ENCODE data around the gene CTDNEP1. TPM values are rescaled to one million over a fixed set of nuclear protein-coding genes. Genes with fewer than 3 reads are reported as not detected.

Gene CTDNEP1
- polyA plus RNA-seq, 1 donor (not counting 4 experiments of a cell fraction or from before 2014, with no cell fraction given): 66.2 TPM

DNA sequence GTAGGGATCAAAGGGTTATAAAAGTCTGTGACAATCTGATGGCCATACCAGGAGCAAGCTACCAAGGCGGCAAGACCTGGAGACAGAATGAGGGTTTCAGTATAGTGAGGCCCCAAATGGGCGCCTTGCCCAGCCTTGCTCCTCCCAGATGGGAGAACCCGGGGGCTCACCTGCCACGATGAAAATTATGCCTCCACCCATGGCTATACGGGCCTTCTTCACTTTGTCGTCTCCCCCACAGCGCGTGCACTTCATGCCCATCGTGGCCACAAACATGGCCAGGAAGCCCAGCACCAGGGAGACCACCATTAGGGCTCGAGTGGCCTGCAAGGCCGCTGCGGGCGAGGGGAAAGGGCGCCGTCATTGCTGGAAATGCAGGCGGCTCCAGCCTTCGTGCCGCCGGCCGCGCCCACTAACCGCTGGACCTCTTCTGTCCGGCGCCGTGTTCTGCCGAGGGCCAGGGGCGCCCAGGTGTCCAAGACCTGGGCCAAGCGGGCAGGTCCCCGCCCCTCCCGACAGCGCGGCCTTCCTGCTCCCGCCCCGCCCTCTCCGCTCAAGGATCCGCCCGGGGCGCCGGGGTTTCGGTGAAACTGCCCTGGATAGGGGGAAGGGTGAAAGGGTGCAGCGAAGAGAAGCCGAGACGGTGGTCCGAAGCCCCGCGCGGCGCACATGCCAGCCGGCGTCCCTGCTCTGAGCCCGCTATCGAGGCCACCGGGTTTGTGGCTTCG, 9.3 kb upstream of the CTDNEP1 start:
- TF ChIP-seq, protein P1, sequence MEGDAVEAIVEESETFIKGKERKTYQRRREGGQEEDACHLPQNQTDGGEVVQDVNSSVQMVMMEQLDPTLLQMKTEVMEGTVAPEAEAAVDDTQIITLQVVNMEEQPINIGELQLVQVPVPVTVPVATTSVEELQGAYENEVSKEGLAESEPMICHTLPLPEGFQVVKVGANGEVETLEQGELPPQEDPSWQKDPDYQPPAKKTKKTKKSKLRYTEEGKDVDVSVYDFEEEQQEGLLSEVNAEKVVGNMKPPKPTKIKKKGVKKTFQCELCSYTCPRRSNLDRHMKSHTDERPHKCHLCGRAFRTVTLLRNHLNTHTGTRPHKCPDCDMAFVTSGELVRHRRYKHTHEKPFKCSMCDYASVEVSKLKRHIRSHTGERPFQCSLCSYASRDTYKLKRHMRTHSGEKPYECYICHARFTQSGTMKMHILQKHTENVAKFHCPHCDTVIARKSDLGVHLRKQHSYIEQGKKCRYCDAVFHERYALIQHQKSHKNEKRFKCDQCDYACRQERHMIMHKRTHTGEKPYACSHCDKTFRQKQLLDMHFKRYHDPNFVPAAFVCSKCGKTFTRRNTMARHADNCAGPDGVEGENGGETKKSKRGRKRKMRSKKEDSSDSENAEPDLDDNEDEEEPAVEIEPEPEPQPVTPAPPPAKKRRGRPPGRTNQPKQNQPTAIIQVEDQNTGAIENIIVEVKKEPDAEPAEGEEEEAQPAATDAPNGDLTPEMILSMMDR (optimal IDR thresholded peaks at IDR 0.05 in 1 of 3, IDR thresholded peaks at IDR 0.05 in 1 of 3, conservative IDR thresholded peaks at IDR 0.05 in 1 of 3; ENCODE audit: extremely low read depth in 1 of 3, insufficient read depth in 2 of 3, low read length in 3 of 3): no peak
- no peak for TF ChIP-seq EZH2 (IDR thresholded peaks at IDR 0.05; ENCODE audit: low read length)
- Histone ChIP-seq H3K36me3 (ENCODE audit: control insufficient read depth in 2 of 2, extremely low read depth in 1 of 2, insufficient read depth in 2 of 2, low read length in 2 of 2) (peaks cover 4 to 31% of the 10 kb centered on the region in 2 experiments), H3K9ac (ENCODE audit: control insufficient read depth, extremely low read depth, insufficient read depth, low read length) (peak overlapping the region; percentile 74), H2AFZ (ENCODE audit: control insufficient read depth, low read length) (peak overlapping the region; percentile 79), H3K4me2 (ENCODE audit: control insufficient read depth, extremely low read depth, insufficient read depth, low read depth, low read length) (peak overlapping the region; percentile 92), H3K9me1 (ENCODE audit: control insufficient read depth, extremely low read depth, insufficient read depth, low read length) (no peaks in the 10 kb centered on the region), H3K4me3 (ENCODE audit: control insufficient read depth in 2 of 3, extremely low read depth in 1 of 3, insufficient read depth in 2 of 3, low read depth in 1 of 3, low read length in 3 of 3) (peak overlapping the region; percentile 41 to 42 (median 41)), H3K4me1 (ENCODE audit: control insufficient read depth, extremely low read depth, insufficient read depth, low read length) (peaks cover 34% of the 10 kb centered on the region), H4K20me1 (ENCODE audit: control insufficient read depth, extremely low read depth, insufficient read depth, low read length) (no peaks in the 10 kb centered on the region), H3K27me3 (ENCODE audit: control insufficient read depth, extremely low read depth, insufficient read depth, low read length) (no peaks in the 10 kb centered on the region), H3K27ac (ENCODE audit: control insufficient read depth, insufficient read depth, low read length) (peak overlapping the region; percentile 40), H3K79me2 (ENCODE audit: control insufficient read depth, insufficient read depth, low read length) (no peaks in the 10 kb centered on the region), H3K9me3 (ENCODE audit: control insufficient read depth, low read depth, low read length) (no peaks in the 10 kb centered on the region)
- dilution Hi-C loops (cut with MboI; ENCODE audit: extremely low pct_ligation_motif_present, low sequenced_read_pairs): no loop called here
- DNase-seq (ENCODE audit: low read depth, low spot score) (no peak), FAIRE-seq (no peak)

DNA sequence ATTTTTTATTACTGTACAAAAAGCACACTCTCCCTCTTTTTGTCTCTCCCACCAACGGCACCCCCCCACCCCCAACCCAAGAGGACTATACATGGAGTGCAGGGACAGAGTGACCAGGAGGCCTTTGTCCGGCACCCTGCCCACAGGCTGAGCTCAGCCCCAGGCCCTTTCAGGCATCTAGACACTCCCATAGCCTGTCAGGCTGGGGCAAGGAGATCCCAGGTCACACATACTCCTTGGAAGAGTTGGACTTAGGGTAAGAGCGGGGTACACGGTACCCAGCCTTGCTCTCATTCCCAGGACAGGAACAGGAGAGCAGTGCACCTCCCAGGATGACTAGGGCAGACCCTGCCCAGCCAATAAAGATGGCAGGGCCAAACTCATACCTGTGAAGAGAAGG, 8.6 kb upstream of the CTDNEP1 start:
- Histone ChIP-seq H3K27ac (ENCODE audit: control insufficient read depth, insufficient read depth, low read length) (peak overlapping the region; percentile 36), H3K4me3 (ENCODE audit: control insufficient read depth in 2 of 3, extremely low read depth in 1 of 3, insufficient read depth in 2 of 3, low read depth in 1 of 3, low read length in 3 of 3) (peak overlapping the region in 1 of 3 experiments; percentile 41), H3K79me2 (ENCODE audit: control insufficient read depth, insufficient read depth, low read length) (no peaks in the 10 kb centered on the region), H3K36me3 (ENCODE audit: control insufficient read depth in 2 of 2, extremely low read depth in 1 of 2, insufficient read depth in 2 of 2, low read length in 2 of 2) (peaks cover 4 to 31% of the 10 kb centered on the region in 2 experiments), H2AFZ (ENCODE audit: control insufficient read depth, low read length) (no peak overlapping the region), H3K9me1 (ENCODE audit: control insufficient read depth, extremely low read depth, insufficient read depth, low read length) (no peaks in the 10 kb centered on the region), H4K20me1 (ENCODE audit: control insufficient read depth, extremely low read depth, insufficient read depth, low read length) (no peaks in the 10 kb centered on the region), H3K4me1 (ENCODE audit: control insufficient read depth, extremely low read depth, insufficient read depth, low read length) (peaks cover 34% of the 10 kb centered on the region), H3K4me2 (ENCODE audit: control insufficient read depth, extremely low read depth, insufficient read depth, low read depth, low read length) (peak overlapping the region; percentile 92), H3K27me3 (ENCODE audit: control insufficient read depth, extremely low read depth, insufficient read depth, low read length) (no peaks in the 10 kb centered on the region), H3K9me3 (ENCODE audit: control insufficient read depth, low read depth, low read length) (no peaks in the 10 kb centered on the region), H3K9ac (ENCODE audit: control insufficient read depth, extremely low read depth, insufficient read depth, low read length) (peak overlapping the region; percentile 74)
- FAIRE-seq (no peak), DNase-seq (ENCODE audit: low read depth, low spot score) (no peak)
- dilution Hi-C loops (cut with MboI; ENCODE audit: extremely low pct_ligation_motif_present, low sequenced_read_pairs): no loop called here
- TF ChIP-seq EZH2 (IDR thresholded peaks at IDR 0.05; ENCODE audit: low read length): no peak
- TF ChIP-seq, protein P1 (optimal IDR thresholded peaks at IDR 0.05 in 1 of 3, IDR thresholded peaks at IDR 0.05 in 1 of 3, conservative IDR thresholded peaks at IDR 0.05 in 1 of 3; ENCODE audit: extremely low read depth in 1 of 3, insufficient read depth in 2 of 3, low read length in 3 of 3): no peak

All from keratinocyte (primary cell).